Mesenchymal stem cell (in vitro differentiated cells and primary cell): Measurements from ENCODE around the gene CST3.
"Not testable (repeated sequence)": the region's sequence is repeated elsewhere in the genome, so short reads cannot be mapped to it uniquely, and the experiment has no call there.

ENCODE experiments used
- DNase-seq: peaks from one replicate; pipeline ENCODE4 v3.0.0-alpha.2; 2013
- H2AFZ ChIP-seq: one replicate; pipeline ENCODE4 v1.6.1; 2013; ENCODE audit warnings: low read depth, mild to moderate bottlenecking, control low read depth, inconsistent platforms, low read length, moderate library complexity
- H2AK5ac ChIP-seq: 2 replicates; pipeline ENCODE4 v1.6.1; 2013; ENCODE audit warnings: low read length, moderate library complexity, mild to moderate bottlenecking, inconsistent platforms; ENCODE audit not compliant: severe bottlenecking
- H2BK120ac ChIP-seq: one replicate; pipeline ENCODE4 v1.6.1; 2013; ENCODE audit warnings: low read depth, mild to moderate bottlenecking, inconsistent platforms, low read length, moderate library complexity
- H2BK12ac ChIP-seq, 2 experiments: one replicate each; pipeline ENCODE4 v1.6.1; 2013; ENCODE audit warnings: inconsistent platforms in 2 of 2, low read length in 2 of 2, mild to moderate bottlenecking in 2 of 2, moderate library complexity in 2 of 2, control low read depth in 1 of 2
- H2BK15ac ChIP-seq: one replicate; pipeline ENCODE4 v1.6.1; 2013; ENCODE audit warnings: mild to moderate bottlenecking, low read depth, inconsistent platforms; ENCODE audit not compliant: poor library complexity, severe bottlenecking
- H2BK5ac ChIP-seq: 2 replicates; pipeline ENCODE4 v1.6.1; 2013; ENCODE audit warnings: low read depth, mild to moderate bottlenecking, low read length, control low read depth, inconsistent platforms; ENCODE audit not compliant: poor library complexity, severe bottlenecking
- H3K14ac ChIP-seq, 2 experiments: one replicate each; pipeline ENCODE4 v1.6.1; 2013; ENCODE audit warnings: inconsistent platforms in 2 of 2, low read length in 2 of 2, control low read depth in 1 of 2, mild to moderate bottlenecking in 1 of 2, moderate library complexity in 1 of 2
- H3K18ac ChIP-seq, 2 experiments: one replicate each; pipeline ENCODE4 v1.6.1; 2013; ENCODE audit warnings: inconsistent platforms in 2 of 2, low read length in 2 of 2, control low read depth in 1 of 2, low read depth in 1 of 2, mild to moderate bottlenecking in 1 of 2
- H3K23ac ChIP-seq, 2 experiments: one replicate each; pipeline ENCODE4 v1.6.1; 2013; ENCODE audit warnings: inconsistent platforms in 2 of 2, low read length in 2 of 2, mild to moderate bottlenecking in 2 of 2, moderate library complexity in 2 of 2, control low read depth in 1 of 2
- H3K27ac ChIP-seq: 2 replicates; pipeline ENCODE4 v1.5.1; 2013; ENCODE audit warnings: mild to moderate bottlenecking, moderate library complexity, low read length, control low read depth, inconsistent platforms; ENCODE audit not compliant: poor library complexity, severe bottlenecking
- H3K27me3 ChIP-seq, 2 experiments: 2 replicates each; pipeline versions ENCODE4 v1.6.1 to v1.7.0; 2013; ENCODE audit warnings: low read length in 2 of 2, mild to moderate bottlenecking in 2 of 2, moderate library complexity in 2 of 2, control low read depth in 1 of 2, inconsistent platforms in 1 of 2; ENCODE audit not compliant: control insufficient read depth in 1 of 2, insufficient read depth in 1 of 2
- H3K36me3 ChIP-seq, 2 experiments: 2 replicates each; pipeline versions ENCODE4 v1.6.1 to v1.7.0; 2013; ENCODE audit warnings: low read length in 2 of 2, control low read depth in 1 of 2, inconsistent platforms in 1 of 2, low read depth in 1 of 2, mild to moderate bottlenecking in 1 of 2; ENCODE audit not compliant: insufficient read depth in 2 of 2, control insufficient read depth in 1 of 2
- H3K4ac ChIP-seq, 2 experiments: one replicate each; pipeline ENCODE4 v1.6.1; 2013; ENCODE audit warnings: inconsistent platforms in 2 of 2, low read length in 2 of 2, mild to moderate bottlenecking in 2 of 2, moderate library complexity in 2 of 2, control low read depth in 1 of 2, low read depth in 1 of 2
- H3K4me1 ChIP-seq: 2 replicates; pipeline ENCODE4 v1.6.1; 2013; ENCODE audit warnings: low read depth, low read length, control low read depth; ENCODE audit not compliant: control insufficient read depth, insufficient read depth
- H3K4me2 ChIP-seq: 2 replicates; pipeline ENCODE4 v1.6.1; 2013; ENCODE audit warnings: low read length, mild to moderate bottlenecking, inconsistent platforms; ENCODE audit not compliant: poor library complexity, severe bottlenecking
- H3K4me3 ChIP-seq, 2 experiments: 2 replicates each; pipeline versions ENCODE4 v1.5.1 to v1.7.0; 2013; ENCODE audit warnings: low read length in 2 of 2, mild to moderate bottlenecking in 2 of 2, control low read depth in 1 of 2, low read depth in 1 of 2; ENCODE audit not compliant: insufficient read depth in 1 of 2
- H3K79me1 ChIP-seq: replicated peaks from 2 replicates; pipeline ENCODE4 v1.6.1; 2013; ENCODE audit warnings: mild to moderate bottlenecking, control low read depth, low read length, inconsistent platforms; ENCODE audit not compliant: poor library complexity, severe bottlenecking
- H3K9ac ChIP-seq: 2 replicates; pipeline ENCODE4 v1.7.0; 2013; ENCODE audit warnings: mild to moderate bottlenecking, low read length, moderate library complexity
- H3K9me3 ChIP-seq: 2 replicates; pipeline ENCODE4 v1.7.0; 2013; ENCODE audit warnings: mild to moderate bottlenecking, low read length; ENCODE audit not compliant: control insufficient read depth
- H4K8ac ChIP-seq: one replicate; pipeline ENCODE4 v1.6.1; 2013; ENCODE audit warnings: inconsistent platforms, mild to moderate bottlenecking, low read length, moderate library complexity
- H4K91ac ChIP-seq: one replicate; pipeline ENCODE4 v1.6.1; 2013; ENCODE audit warnings: mild to moderate bottlenecking, low read length, inconsistent platforms
- WGBS: methylation state at CpG from one replicate; pipeline ENCODE4 v1.1.7; 2013; ENCODE audit warnings: mixed read lengths; 5-methylcytosine and 5-hydroxymethylcytosine counted together

The CST3 gene

GRCh38 chr20:23624324-23624691 lies 13.4 kb downstream of the CST3 start:
- H4K8ac ChIP-seq = no peak overlapping the region
- peak overlapping the region in 1 of 2 experiments; percentile 20 for H3K4ac ChIP-seq
- no peak overlapping the region for H2AK5ac ChIP-seq
- H3K14ac ChIP-seq = no peak overlapping the region
- no peak overlapping the region for H2BK5ac ChIP-seq
- peaks cover 11% of the 10 kb centered on the region for H3K9me3 ChIP-seq
- no peaks in the 10 kb centered on the region for H3K27me3 ChIP-seq
- H3K79me1 ChIP-seq = no peaks in the 10 kb centered on the region
- H3K36me3 ChIP-seq = peaks cover 0 to 3% of the 10 kb centered on the region in 2 experiments
- peak overlapping the region; percentile 92 for H3K9ac ChIP-seq
- peaks cover 11% of the 10 kb centered on the region for H3K4me1 ChIP-seq
- H3K18ac ChIP-seq = no peak overlapping the region
- peak overlapping the region in 1 of 2 experiments; percentile 1 for H3K4me3 ChIP-seq
- H3K27ac ChIP-seq = no peak overlapping the region
- WGBS = 17% methylated on average over 2 of the region's 2 CpGs
- no peak overlapping the region for H2BK120ac ChIP-seq
- no peak overlapping the region for H2AFZ ChIP-seq
- H3K4me2 ChIP-seq = no peak overlapping the region
- no peak overlapping the region for H4K91ac ChIP-seq
- peak; percentile 88 for DNase-seq
- no peak overlapping the region for H2BK15ac ChIP-seq
- no peak overlapping the region for H3K23ac ChIP-seq
- peak overlapping the region; percentile 3 to 86 for H2BK12ac ChIP-seq

GRCh38 chr20:23623666-23624323 lies 14.0 kb downstream of the CST3 start:
- Histone ChIP-seq H2BK5ac (no peak overlapping the region), H3K4me1 (peaks cover 6% of the 10 kb centered on the region), H3K9me3 (peaks cover 11% of the 10 kb centered on the region), H2AFZ (no peak overlapping the region), H4K8ac (no peak overlapping the region), H2AK5ac (peak overlapping the region; percentile 68), H3K4me3 (peak overlapping the region in 1 of 2 experiments; percentile 1), H3K4me2 (no peak overlapping the region), H3K18ac (peak overlapping the region; percentile 1 to 74), H3K79me1 (no peaks in the 10 kb centered on the region), H3K9ac (peak overlapping the region; percentile 92), H3K4ac (peak overlapping the region; percentile 20 to 82), H3K36me3 (peaks cover 0 to 3% of the 10 kb centered on the region in 2 experiments), H2BK15ac (no peak overlapping the region), H3K23ac (no peak overlapping the region), H2BK120ac (peak overlapping the region; percentile 86), H3K27ac (no peak overlapping the region), H3K27me3 (no peaks in the 10 kb centered on the region), H4K91ac (peak overlapping the region; percentile 44), H3K14ac (no peak overlapping the region), H2BK12ac (peak overlapping the region; percentile 3 to 86)
- no peak for DNase-seq
- WGBS = 48% methylated on average over 2 of the region's 4 CpGs

- Histone ChIP-seq H3K9ac (peak overlapping the region; percentile 92), H3K18ac (peak overlapping the region in 1 of 2 experiments; percentile 48), H3K27me3 (no peaks in the 10 kb centered on the region), H3K23ac (no peak overlapping the region), H3K4ac (peak overlapping the region in 1 of 2 experiments; percentile 58), H3K4me1 (peaks cover 5% of the 10 kb centered on the region), H3K14ac (no peak overlapping the region), H3K79me1 (no peaks in the 10 kb centered on the region), H3K9me3 (peaks cover 11% of the 10 kb centered on the region), H3K36me3 (no peaks in the 10 kb centered on the region), H3K27ac (peak overlapping the region; percentile 76), H2BK15ac (no peak overlapping the region), H2BK120ac (no peak overlapping the region), H2AFZ (no peak overlapping the region), H4K8ac (no peak overlapping the region), H3K4me3 (peak overlapping the region in 1 of 2 experiments; percentile 72), H2AK5ac (no peak overlapping the region), H3K4me2 (peak overlapping the region; percentile 6), H4K91ac (no peak overlapping the region), H2BK12ac (no peak overlapping the region), H2BK5ac (no peak overlapping the region)
- 0% methylated on average over 4 of the region's 4 CpGs for WGBS
- DNase-seq = peak; percentile 93
These were observed 14.9 kb downstream of the CST3 start for GRCh38 chr20:23622839-23623343.

DNA sequence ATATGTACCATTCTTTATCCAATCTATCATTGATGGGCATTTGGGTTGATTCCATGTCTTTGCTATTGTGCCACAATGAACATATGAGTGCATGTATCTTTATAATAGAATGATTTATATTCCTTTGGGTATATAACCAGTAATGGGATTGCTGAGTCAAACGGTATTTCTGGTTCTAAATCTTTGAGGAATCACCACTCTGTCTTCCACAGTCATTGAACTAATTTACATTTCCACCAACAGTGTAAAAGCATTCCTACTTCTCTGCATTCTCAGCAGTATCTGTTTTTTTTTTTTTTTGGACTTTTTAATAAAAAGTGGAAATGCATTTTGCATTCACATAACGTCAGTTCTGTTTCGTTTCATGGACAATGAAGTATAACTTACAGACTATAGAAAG lies 15.4 kb downstream of the CST3 start:
- not testable (repeated sequence) for H3K9me3 ChIP-seq, H3K18ac ChIP-seq, H3K4me1 ChIP-seq, H4K8ac ChIP-seq, H3K36me3 ChIP-seq, H2BK120ac ChIP-seq, H4K91ac ChIP-seq, H3K14ac ChIP-seq, H2BK5ac ChIP-seq, H3K4me2 ChIP-seq, DNase-seq, H3K79me1 ChIP-seq, H2AFZ ChIP-seq, H2BK15ac ChIP-seq, H2AK5ac ChIP-seq, H3K23ac ChIP-seq, H2BK12ac ChIP-seq, H3K4ac ChIP-seq, H3K27me3 ChIP-seq
- WGBS = 0% methylated on average over 1 of the region's 3 CpGs
- Histone ChIP-seq H3K4me3 (peak overlapping the region in 1 of 2 experiments; percentile 72), H3K9ac (peak overlapping the region; percentile 92), H3K27ac (peak overlapping the region; percentile 76)
